ENCODE data around the gene CLEC16A. TPM values are rescaled to one million over a fixed set of nuclear protein-coding genes. Genes with fewer than 3 reads are reported as not detected.
A peak's percentile ranks its signal among the peaks of the same experiment; 100 is the strongest.

The CLEC16A gene
- polyA plus RNA-seq, 5 donors, result 16.5 to 19.9 (median 18.6) TPM

DNA sequence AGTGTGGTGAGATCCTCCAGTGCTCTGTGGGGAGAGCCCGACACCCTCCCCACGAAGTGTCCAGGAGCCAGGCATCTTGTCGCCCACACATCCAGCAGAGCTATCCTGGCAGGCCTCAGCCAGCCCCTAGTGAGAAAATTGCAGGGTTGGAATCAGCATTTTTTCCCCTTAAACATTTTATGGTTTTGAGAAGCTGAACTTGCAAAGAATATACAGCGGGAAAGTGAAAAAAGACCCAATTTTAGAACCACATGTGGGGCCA, 227.0 kb downstream of the CLEC16A start:
- DNase-seq, result no peak

DNA sequence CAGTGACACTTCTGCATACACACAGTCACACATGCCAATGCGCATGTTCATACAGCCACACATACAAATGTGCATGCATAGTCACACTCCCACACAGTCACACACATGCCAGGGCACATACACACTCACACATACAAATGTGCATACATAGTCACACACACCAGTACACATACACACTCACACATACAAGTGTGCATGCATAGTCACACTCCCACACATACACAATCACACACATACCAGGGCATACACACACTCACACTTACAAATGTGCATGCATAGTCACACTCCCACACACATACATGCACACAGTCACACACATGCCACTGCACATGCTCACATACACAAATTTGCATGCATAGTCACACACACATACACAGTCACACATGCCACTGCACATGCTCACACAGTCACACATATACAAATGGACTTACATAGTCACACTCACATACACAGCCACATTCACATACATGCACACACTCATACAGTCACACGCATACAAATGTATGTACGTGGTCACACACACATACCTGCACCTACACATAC, 227.5 kb downstream of the CLEC16A start:
- no peak for DNase-seq

DNA sequence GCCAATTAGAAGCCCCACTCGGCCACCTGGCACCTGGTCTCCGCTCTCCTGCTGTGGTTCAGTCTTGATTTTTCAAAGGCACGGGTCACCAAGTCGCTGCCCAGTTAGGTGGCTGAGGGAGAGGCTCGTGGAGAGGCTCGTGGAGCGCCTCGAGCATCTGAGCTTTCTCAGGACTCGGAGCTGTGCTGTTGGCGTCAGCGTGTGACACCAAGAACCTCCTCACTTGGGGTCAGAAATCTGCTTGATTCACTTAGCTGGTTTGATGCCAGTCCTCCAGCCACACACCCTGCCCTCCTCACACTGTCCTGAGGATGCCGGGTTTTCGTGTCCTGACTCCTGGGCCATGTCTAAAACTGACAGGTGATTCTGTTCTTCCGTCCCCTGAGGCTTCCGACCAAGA, 229.1 kb downstream of the CLEC16A start:
- DNase-seq, result no peak

- no peak for DNase-seq
These were observed 229.8 kb downstream of the CLEC16A start for GRCh38 chr16:11174141-11174540.

DNA sequence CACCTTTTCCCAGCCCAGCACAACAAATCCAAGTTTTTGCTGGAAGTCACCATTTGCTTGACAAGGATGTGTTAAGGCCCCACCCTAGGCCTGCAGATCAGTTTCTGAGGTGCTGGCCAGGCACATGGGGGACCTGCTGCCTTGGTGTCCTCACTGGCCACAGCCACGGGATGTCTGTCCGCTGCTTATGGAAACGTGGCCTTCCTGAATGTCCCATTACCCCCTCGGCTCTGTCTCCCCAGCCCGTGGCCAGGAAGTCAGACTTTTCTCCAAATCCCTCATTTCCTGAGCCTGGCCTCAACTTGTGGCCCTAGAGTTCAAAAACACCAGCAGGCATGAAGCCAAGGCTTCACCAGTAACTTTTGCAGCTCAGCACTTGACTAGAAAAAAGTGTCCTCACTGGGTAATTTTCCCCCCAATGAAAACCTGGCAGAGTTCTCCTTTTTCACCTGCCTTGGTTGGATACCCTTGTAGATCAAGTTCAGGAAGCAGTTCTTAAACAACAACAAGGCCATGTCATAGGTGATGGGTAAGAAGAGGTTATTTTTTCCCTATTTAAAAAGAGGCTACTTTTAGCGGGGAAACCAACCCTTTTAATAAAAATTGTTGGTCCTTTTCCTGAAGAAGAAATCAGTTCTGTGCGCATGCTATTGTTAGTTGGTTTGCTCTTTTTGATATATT, 230.9 kb downstream of the CLEC16A start:
- DNase-seq, result no peak

DNA sequence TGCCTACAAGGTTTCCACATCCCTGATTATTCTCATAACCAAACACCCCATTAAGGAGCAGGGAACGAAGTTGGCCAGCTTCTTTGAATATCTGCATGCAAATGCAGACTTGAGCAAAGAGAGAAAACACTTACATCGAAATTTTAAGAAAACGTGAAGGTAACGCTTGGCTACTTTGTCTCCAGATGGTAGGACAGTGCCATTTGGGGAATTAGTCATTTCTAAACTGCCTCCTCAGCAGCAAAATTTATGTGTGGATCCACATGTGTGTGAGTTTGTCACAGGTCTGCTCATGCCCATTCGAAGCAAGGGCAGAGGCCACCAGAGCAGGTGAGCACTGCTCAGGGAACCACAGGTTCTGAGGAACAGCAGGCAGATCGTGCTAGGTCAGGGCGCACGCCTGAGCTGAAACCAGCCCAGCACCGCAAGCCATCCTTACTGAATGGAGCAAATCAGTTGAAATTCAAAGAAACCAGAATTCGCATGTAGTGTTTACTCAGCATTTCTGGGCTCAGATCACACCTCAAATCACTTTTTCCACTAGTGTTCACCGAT, 231.5 kb downstream of the CLEC16A start:
- no peak for DNase-seq

DNA sequence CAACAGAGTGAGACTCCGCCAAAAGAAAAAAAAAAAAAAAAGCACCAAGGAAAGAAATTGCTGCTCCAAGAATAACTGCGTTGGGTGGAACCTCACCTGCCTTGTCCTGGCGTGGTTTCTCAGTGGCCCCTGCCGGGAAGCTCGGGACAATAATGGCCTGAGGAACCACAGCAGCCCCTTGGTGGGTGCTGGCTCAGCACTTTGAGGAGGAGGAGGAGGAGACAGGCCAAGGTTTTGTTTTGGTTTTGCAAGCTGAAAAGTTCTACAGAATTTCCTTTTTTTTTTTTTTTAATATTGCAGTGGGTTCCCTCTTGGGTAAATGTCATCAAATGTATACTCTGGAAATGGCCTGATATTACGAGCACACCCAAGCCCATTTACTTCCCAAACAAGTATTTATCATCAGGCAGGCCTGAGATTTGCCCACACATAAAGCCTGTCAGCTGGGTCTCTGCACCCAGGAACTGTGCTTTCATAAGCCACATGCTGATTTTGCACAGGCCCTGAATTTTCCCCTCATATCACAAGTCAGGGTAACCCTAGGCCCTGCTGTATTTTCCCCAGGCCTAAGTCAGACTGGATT, 233.3 kb downstream of the CLEC16A start:
- DNase-seq, result no peak

GRCh38 chr16:11178424-11178823, 234.1 kb downstream of the CLEC16A start:
- no peak for DNase-seq

DNA sequence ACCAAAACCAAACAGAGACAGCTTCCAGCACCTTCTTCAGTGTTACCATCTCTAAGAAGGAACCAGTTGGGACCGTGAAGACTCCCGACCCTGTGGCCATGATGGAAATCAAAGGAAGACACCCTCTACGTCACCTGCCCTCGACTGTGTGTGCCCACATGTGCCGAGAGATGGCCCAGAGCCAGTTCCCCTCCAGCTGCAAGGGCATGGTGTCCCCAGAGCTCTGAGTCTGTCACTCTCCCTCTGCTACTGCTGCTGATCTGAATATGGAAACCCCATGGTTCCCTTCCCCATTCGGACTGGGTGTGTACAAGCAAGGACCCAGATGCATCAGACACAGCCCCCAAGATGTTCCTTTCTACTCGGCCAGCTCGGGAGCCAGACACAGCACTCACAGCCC, 235.2 kb downstream of the CLEC16A start:
- DNase-seq, result no peak

GRCh38 chr16:11180489-11180888, 236.1 kb downstream of the CLEC16A start:
- DNase-seq, result no peak

- DNase-seq, result no peak
These were observed 237.0 kb downstream of the CLEC16A start for GRCh38 chr16:11181242-11181898.

GRCh38 chr16:11181899-11182279, 237.5 kb downstream of the CLEC16A start:
- no peak for DNase-seq

DNA sequence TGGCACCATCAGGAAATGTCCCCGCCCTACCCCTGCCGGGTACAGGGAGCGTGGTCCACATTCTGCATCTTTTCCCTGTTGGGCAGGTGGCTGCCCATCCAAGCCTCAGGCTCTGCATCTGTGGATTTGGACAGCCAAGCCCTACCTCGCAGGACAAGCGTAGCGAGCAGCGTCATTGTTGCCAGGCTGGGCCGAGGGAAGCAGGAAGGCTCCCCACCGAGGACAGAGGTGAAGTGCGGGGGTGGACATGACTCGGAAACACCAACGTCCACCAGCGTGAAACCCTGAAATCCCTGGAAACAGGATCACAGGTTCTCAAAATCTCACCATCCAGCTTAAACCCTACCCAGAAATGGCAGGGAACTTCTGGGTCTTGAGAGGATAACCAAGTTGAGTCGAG, 238.0 kb downstream of the CLEC16A start:
- no peak for DNase-seq

GRCh38 chr16:11183035-11183812, 238.9 kb downstream of the CLEC16A start:
- no peak for DNase-seq

GRCh38 chr16:11183951-11184350, 239.6 kb downstream of the CLEC16A start:
- no peak for DNase-seq

GRCh38 chr16:11187522-11188023, 243.2 kb downstream of the CLEC16A start:
- peak; percentile 41 to 43 for DNase-seq

- DNase-seq, result no peak
These were observed 244.7 kb downstream of the CLEC16A start for GRCh38 chr16:11188801-11189740.

DNA sequence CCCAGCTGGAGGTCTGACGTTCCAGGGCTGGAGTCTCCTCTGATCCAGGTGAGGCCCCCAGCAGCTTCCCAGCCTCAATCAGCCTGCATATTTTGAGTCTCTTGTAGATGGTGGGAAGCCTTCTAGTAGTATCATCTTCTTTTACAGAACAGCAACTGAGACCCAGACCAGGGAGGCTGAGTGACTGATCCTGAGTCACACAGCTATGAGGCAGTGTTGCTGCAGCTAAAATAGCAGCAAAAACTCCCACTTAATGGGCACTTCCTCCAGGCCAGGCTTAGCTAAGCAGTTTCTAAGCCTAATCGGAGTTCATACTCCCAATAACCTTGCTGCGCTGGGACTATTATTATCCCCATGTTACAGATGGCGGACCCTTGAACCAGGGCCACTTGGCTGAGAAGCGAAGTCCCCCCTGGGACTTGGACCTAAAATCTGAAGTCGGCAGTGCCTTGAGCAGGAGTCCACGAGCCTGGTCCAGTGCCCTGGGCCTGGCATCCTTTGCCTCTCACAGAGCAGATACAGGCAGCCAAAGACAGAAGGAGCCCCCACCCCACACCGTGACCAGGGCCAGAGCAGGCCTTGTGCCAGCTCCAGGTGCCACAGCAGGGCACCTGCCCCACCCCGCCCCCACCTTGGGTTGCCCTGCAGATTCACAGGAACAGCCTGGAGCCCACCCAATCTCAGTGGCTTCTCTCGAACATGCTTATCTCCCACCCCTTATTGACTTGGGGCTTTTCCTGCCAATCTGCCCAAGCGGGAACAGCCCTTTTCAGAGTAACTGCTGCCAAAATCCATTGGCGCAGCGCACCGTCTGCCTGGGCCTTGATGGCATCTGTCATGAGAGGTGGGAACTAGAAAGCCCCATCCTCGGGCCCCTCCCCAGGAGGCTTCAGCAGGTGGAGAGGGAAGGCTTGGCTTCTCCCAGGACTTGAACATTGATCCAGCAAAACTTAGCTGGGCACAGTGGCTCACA, 246.5 kb downstream of the CLEC16A start:
- DNase-seq, result no peak

GRCh38 chr16:11191665-11192064, 247.3 kb downstream of the CLEC16A start:
- no peak for DNase-seq

DNA sequence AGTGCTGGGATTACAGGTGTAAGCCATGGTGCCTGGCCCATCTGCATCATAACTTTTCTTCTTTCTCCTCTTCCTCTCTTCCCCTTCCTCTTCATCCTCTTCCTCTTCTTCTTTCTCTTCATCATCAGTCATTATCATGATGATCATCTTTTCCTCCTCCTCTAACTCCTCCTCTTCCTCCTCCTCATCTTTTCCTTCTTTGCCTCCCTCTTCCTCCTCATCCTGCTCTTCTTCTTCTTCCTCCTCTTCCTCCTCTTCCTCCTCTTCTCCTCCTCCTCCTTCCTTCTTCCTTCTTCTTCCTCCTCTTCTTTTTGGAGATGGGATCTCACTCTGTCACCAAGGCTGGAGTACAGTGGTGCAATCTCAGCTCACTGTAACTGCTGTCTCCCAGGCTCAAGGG, 249.1 kb downstream of the CLEC16A start:
- no peak for DNase-seq
